Activated effector memory CD4-positive, alpha-beta T cell treated with anti-CD3 and anti-CD28 coated beads, Interleukin-2, amount 50 U/mL, for 16 hours (primary cell): Measurements from ENCODE around the gene EPHA2.

Experiments used
- DNase-seq: peaks from one replicate; pipeline ENCODE4 v3.0.0-alpha.2; 2020

The EPHA2 gene

GRCh38 chr1:16149146-16149545 is 6.7 kb downstream of the EPHA2 start:
- no peak for DNase-seq

- no peak for DNase-seq
Measured at GRCh38 chr1:16148329-16149092, 7.4 kb downstream of the EPHA2 start.

- DNase-seq = no peak
Measured at GRCh38 chr1:16147156-16147926, 8.5 kb downstream of the EPHA2 start.

GRCh38 chr1:16146279-16147155 is 9.4 kb downstream of the EPHA2 start:
- no peak for DNase-seq

- no peak for DNase-seq
Measured at GRCh38 chr1:16145662-16146278, 10.1 kb downstream of the EPHA2 start.

- no peak for DNase-seq
Measured at GRCh38 chr1:16145030-16145661, 10.7 kb downstream of the EPHA2 start.

GRCh38 chr1:16144325-16145029 is 11.4 kb downstream of the EPHA2 start:
- no peak for DNase-seq

- no peak for DNase-seq
Measured at GRCh38 chr1:16143566-16144324, 12.1 kb downstream of the EPHA2 start.

GRCh38 chr1:16143005-16143565 is 12.8 kb downstream of the EPHA2 start:
- no peak for DNase-seq

GRCh38 chr1:16142383-16142995 is 13.4 kb downstream of the EPHA2 start:
- no peak for DNase-seq

GRCh38 chr1:16141573-16142336 is 14.1 kb downstream of the EPHA2 start:
- DNase-seq = no peak

GRCh38 chr1:16140068-16140596 is 15.7 kb downstream of the EPHA2 start:
- DNase-seq = no peak

- no peak for DNase-seq
Measured at GRCh38 chr1:16139473-16139962, 16.4 kb downstream of the EPHA2 start.

- no peak for DNase-seq
Measured at GRCh38 chr1:16138772-16139221, 17.1 kb downstream of the EPHA2 start.

- DNase-seq = no peak
Measured at GRCh38 chr1:16137890-16138467, 17.9 kb downstream of the EPHA2 start.

- no peak for DNase-seq
Measured at GRCh38 chr1:16135501-16135900, 20.4 kb downstream of the EPHA2 start.

GRCh38 chr1:16134906-16135305 is 21.0 kb downstream of the EPHA2 start:
- no peak for DNase-seq

GRCh38 chr1:16134066-16134801 is 21.6 kb downstream of the EPHA2 start:
- no peak for DNase-seq
